HG03103 (cell line): Measurements from ENCODE around the gene SEPTIN11.

ENCODE experiments used
- ATAC-seq: cut with Tn5 transposase; IDR thresholded peaks from one replicate; pipeline ENCODE4 v1.9.1; 2021; ENCODE audit warnings: low read depth; ENCODE audit not compliant: unreplicated experiment

SEPTIN11 gene

DNA sequence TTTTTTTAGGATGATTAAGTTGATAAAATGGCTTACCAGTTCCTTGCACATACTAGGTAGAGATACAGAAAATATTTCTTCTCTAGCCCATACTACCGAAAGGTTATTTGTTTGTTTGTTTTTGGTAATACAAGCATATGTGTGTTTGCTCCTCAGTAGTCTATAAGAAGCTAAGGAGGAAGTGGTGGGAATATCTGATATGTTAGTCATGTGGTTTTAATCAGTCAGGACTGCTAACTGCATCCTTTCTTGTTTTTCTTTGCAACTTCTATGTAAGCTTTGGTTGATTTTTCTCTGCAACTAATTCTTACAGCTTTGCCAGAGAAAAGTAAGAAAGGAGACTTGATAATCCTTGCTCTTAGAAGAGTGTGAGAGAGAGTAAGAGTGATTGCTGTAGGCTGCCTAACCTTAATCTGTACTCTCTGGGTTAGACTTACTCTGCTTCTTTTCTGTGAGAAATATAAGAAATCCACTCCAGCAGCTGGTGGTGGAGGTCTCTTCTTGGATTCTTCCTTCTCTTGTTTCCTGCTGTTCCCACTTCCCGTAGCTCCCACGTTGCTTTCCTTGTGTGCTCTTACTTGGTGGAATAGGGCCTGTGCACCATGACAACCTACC lies 28.3 kb downstream of the SEPTIN11 start:
- no peak for ATAC-seq

- ATAC-seq, result no peak
Measured at GRCh38 chr4:76979236-76979635, 29.7 kb downstream of the SEPTIN11 start.

DNA sequence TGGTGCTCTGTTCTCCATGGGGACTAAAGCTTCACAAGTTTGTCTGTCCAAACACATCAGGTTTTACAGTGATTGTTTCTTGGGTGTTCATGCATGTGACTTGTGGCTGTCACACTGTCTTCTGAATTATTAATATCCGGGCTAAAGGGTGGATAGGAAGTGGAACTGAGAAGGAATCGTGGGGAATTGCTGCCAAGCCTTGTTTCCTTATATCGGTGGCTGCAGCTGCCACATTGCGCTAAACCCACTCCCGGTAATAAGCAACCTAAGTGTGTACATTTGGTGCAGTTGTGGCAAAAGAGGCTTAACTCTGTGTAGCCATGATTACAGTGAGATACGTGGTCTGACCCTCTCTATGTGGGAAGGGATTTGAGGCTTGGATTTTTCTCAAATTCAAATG lies 30.7 kb downstream of the SEPTIN11 start:
- no peak for ATAC-seq

GRCh38 chr4:76981644-76982043 lies 32.1 kb downstream of the SEPTIN11 start:
- ATAC-seq, result no peak

- no peak for ATAC-seq
Measured at GRCh38 chr4:76982638-76983584, 33.4 kb downstream of the SEPTIN11 start.

- peak; percentile 59 for ATAC-seq
Measured at GRCh38 chr4:76984127-76984526, 34.6 kb downstream of the SEPTIN11 start.

DNA sequence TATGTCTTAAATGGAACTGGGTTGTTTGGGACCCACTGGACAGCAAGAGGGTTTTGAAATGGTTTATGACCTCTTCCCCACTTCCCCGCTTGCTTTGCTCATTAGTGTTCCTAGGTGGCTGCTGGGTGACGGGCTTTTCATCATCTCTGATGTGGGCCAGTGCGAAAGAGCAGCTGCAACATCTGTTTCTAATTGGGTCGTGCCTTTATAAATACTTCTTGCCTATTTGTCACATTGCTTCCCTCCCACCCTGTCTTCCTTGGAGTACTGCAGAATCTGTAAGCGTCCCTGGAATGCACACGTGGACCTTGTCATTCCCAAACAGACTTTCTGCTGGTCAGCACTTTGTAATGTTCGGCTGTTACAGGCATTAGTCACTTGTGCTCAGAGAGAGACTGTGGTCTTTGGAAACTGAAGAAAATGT lies 35.2 kb downstream of the SEPTIN11 start:
- ATAC-seq, result no peak

- ATAC-seq, result no peak
Measured at GRCh38 chr4:76987153-76987591, 37.6 kb downstream of the SEPTIN11 start.

DNA sequence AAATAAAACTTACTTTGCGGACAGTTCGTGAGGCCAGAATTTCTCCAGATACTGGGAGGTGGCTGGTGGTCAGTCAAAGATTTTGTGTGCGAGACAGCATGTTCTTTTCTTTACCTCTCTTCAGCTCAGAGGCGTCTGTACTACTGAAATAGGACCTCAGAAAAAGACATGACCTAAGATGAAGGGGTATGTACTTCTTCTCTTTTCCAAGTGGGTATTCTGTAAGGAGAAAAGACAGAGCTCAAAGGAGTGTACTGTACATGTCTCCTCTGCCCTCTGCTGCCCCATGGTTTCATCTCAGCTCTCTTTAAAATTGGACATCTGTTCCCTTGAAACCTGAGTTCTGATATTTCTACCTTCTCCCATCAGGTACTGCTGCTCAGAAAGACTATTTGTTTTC lies 38.1 kb downstream of the SEPTIN11 start:
- no peak for ATAC-seq

GRCh38 chr4:76989391-76990061 lies 40.0 kb downstream of the SEPTIN11 start:
- no peak for ATAC-seq

- no peak for ATAC-seq
Measured at GRCh38 chr4:76990288-76991080, 40.9 kb downstream of the SEPTIN11 start.

- ATAC-seq, result no peak
Measured at GRCh38 chr4:76991161-76991660, 41.7 kb downstream of the SEPTIN11 start.

DNA sequence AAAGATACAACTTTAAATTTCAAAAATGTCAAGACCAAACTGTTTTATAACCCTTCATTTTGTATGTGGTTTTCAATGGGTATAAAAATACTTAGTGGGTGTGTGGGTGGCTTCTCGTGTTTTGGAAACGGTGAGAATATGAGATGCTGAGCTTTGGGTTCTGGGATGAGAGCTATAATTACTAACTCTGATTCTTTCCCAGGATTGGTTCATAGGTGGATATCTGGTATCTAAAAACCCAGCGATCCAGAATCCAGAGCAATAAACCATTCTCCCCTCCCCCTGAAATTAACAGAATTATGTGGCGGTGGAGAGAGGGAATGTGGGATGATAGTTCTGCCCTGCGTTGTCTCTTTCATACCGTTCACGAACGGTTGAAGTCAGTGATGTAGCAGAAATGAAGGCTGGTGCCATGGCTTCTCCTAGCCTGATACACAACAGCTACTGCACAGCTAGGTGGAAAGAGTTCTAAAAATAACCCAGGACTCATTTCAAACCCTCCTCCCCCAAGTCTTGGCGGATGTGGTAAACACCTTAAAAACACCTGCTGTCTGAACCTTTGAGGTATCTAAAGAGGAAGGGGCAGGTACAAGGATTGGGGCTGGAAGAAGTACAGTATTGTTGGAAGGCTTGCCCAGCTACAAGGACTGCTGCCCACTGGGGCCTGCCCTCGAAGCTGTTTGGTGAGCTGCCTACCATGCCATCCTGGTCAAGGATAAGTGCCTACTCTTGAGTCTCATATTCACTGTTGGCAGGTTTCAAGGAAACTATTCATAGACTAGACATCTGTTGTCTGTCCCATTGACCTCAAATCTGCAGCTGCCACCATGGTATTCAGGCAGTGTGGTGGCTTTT lies 44.5 kb downstream of the SEPTIN11 start:
- peak; percentile 85 for ATAC-seq

GRCh38 chr4:76995776-76996175 lies 46.2 kb downstream of the SEPTIN11 start:
- no peak for ATAC-seq

- ATAC-seq, result no peak
Measured at GRCh38 chr4:76996445-76996844, 46.9 kb downstream of the SEPTIN11 start.

DNA sequence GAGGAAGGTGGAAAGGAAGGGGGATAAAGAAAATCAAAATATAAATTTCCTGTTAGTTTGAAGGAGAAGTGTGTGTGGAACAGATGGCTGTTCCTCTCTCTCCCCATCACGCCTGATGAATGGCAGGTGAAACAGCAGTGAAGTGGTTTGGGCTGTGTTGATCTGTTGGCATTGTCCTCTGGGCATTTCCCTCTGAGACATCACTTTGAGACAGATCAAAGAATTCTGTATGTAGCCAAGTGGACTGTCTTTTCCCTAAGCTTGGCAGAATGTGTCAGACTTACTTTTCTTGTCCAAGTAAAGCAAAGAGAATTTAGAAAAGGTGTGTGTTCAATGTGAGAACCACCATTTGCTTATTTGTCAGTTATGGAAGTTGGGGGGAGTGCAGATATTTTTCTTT lies 47.5 kb downstream of the SEPTIN11 start:
- ATAC-seq, result no peak

- no peak for ATAC-seq
Measured at GRCh38 chr4:76997532-76997931, 48.0 kb downstream of the SEPTIN11 start.

DNA sequence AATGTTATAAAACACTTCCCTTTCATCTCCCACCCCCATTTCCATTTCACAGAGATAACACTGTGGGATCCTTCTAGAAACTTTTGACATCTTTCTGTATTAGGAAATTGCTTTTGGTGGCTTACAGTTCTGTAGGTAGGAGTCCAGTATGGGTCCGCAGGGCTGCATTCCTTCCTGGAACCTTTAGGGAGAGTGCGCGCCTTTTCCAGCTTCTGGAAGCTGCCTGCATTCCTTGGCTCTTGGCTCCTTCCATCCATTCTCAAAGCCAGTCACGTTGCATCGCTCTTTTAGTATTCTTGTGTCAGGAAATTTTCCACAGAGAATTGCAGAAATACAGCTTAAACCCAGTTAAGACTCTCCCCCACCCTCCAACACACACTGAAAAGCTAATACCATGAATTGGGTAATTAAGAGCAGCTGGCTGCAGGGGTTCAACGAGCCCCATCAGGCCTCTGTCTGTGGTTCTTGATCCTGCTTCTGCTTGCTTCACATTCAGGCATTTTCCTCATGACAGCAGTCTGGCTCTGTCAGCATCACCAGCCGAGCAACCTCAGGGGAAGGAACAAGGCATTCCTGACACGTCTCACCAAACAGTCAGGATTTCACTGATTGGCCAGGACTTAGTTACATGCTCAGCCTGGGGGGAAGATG lies 48.8 kb downstream of the SEPTIN11 start:
- ATAC-seq, result no peak
